IMR-90 (cell line): ENCODE results near the gene DRC3. TPM values are rescaled to one million over a fixed set of nuclear protein-coding genes. Genes with fewer than 3 reads are reported as not detected.

ENCODE experiments used
- ATAC-seq: fragments of 200-7000 bp; cut with Tn5 transposase; 2 replicates; pipeline ENCODE4 v1.9.1; 2020; ENCODE audit warnings: low read depth, mild to moderate bottlenecking, moderate library complexity
- BruUV-seq: library from RNA; stranded (reverse); fragments of 400-500 nt; replicated peaks from 2 replicates; lab custom pipeline; 2021; lab: Mats Ljungman, UMichigan
- CTCF ChIA-PET: fragments of 300-600 bp; formaldehyde crosslinking; extraction: SDS; loops from one replicate; lab custom pipeline; 2021; ENCODE audit warnings: antibody characterized with exemption; lab: Yijun Ruan, JAX
- POLR2A ChIA-PET: fragments of 300-600 bp; sonication (Branson Sonifier 250); formaldehyde crosslinking; loops from one replicate; lab custom pipeline; 2022; ENCODE audit warnings: antibody characterized with exemption; ENCODE audit not compliant: unreplicated experiment; lab: Charles Lee
- DNase-seq: peaks from one replicate; pipeline ENCODE4 v3.0.0; 2013
- H2AFZ ChIP-seq: replicated peaks from 2 replicates; pipeline ENCODE3; 2013; ENCODE audit warnings: low read length, mild to moderate bottlenecking; ENCODE audit not compliant: poor library complexity
- H2AK5ac ChIP-seq: 2 replicates; pipeline ENCODE4 v1.6.1; 2013; ENCODE audit warnings: low read depth, low read length, inconsistent platforms
- H2AK9ac ChIP-seq: replicated peaks from 2 replicates; pipeline ENCODE3; 2013; ENCODE audit warnings: mild to moderate bottlenecking, low read depth, low read length, moderate library complexity; ENCODE audit not compliant: poor library complexity
- H2BK120ac ChIP-seq: 2 replicates; pipeline ENCODE4 v1.6.1; 2013; ENCODE audit warnings: low read depth, low read length, inconsistent platforms
- H2BK15ac ChIP-seq: 3 replicates; pipeline ENCODE4 v1.6.1; 2013; ENCODE audit warnings: low read depth, low read length, inconsistent platforms
- H2BK20ac ChIP-seq: 2 replicates; pipeline ENCODE4 v1.6.1; 2013; ENCODE audit warnings: low read depth, mild to moderate bottlenecking, inconsistent platforms, low read length, moderate library complexity
- H2BK5ac ChIP-seq: 2 replicates; pipeline ENCODE4 v1.6.1; 2013; ENCODE audit warnings: mild to moderate bottlenecking, low read depth, low read length, inconsistent platforms; ENCODE audit not compliant: poor library complexity, severe bottlenecking
- H3K14ac ChIP-seq: replicated peaks from 2 replicates; pipeline ENCODE4 v1.6.1; 2013; ENCODE audit warnings: low read depth, low read length, inconsistent platforms
- H3K18ac ChIP-seq: 2 replicates; pipeline ENCODE4 v1.6.1; 2013; ENCODE audit warnings: low read depth, low read length, control low read depth
- H3K23ac ChIP-seq: 2 replicates; pipeline ENCODE4 v1.6.1; 2013; ENCODE audit warnings: low read depth, low read length, inconsistent platforms
- H3K27ac ChIP-seq: 2 replicates; pipeline ENCODE4 v1.5.1; 2013; ENCODE audit warnings: mild to moderate bottlenecking, control low read depth, low read length; ENCODE audit not compliant: insufficient read depth
- H3K27me3 ChIP-seq: 2 replicates; pipeline ENCODE4 v1.6.1; 2013; ENCODE audit warnings: low read length; ENCODE audit not compliant: control insufficient read depth, insufficient read depth
- H3K36me3 ChIP-seq: 2 replicates; pipeline ENCODE4 v1.6.1; 2013; ENCODE audit warnings: low read length, mixed read lengths; ENCODE audit not compliant: control insufficient read depth, insufficient read depth
- H3K4ac ChIP-seq: 2 replicates; pipeline ENCODE4 v1.6.1; 2013; ENCODE audit warnings: low read depth, low read length, inconsistent platforms
- H3K4me1 ChIP-seq: 2 replicates; pipeline ENCODE4 v1.6.1; 2013; ENCODE audit warnings: low read length, mixed read lengths; ENCODE audit not compliant: control insufficient read depth, insufficient read depth
- H3K4me2 ChIP-seq: 2 replicates; pipeline ENCODE4 v1.6.1; 2013; ENCODE audit warnings: low read depth, mild to moderate bottlenecking, control low read depth, low read length, moderate library complexity
- H3K4me3 ChIP-seq: 2 replicates; pipeline ENCODE4 v1.5.1; 2013; ENCODE audit warnings: low read depth, mild to moderate bottlenecking, control low read depth, low read length, moderate library complexity; ENCODE audit not compliant: insufficient read depth
- H3K56ac ChIP-seq: 2 replicates; pipeline ENCODE4 v1.6.1; 2013; ENCODE audit warnings: low read length, inconsistent platforms; ENCODE audit not compliant: insufficient read depth; ENCODE audit errors: extremely low read depth
- H3K79me1 ChIP-seq, 2 experiments: 2 replicates each; pipeline ENCODE4 v1.6.1; 2013; ENCODE audit warnings: low read length in 2 of 2, inconsistent platforms in 1 of 2, low read depth in 1 of 2
- H3K9ac ChIP-seq: 2 replicates; pipeline ENCODE4 v1.6.1; 2013; ENCODE audit warnings: low read depth, low read length, control low read depth
- H3K9me1 ChIP-seq: 2 replicates; pipeline ENCODE4 v1.6.1; 2013; ENCODE audit warnings: low read length, inconsistent platforms; ENCODE audit not compliant: insufficient read depth
- H3K9me3 ChIP-seq: 2 replicates; pipeline ENCODE4 v1.6.1; 2013; ENCODE audit warnings: low read length; ENCODE audit not compliant: control insufficient read depth, insufficient read depth
- H4K20me1 ChIP-seq: 2 replicates; pipeline ENCODE4 v1.6.1; 2013; ENCODE audit warnings: low read length, inconsistent platforms; ENCODE audit not compliant: insufficient read depth
- H4K5ac ChIP-seq: 2 replicates; pipeline ENCODE4 v1.6.1; 2013; ENCODE audit warnings: mild to moderate bottlenecking, low read depth, low read length, control low read depth
- H4K8ac ChIP-seq, 2 experiments: 2 replicates each; pipeline ENCODE4 v1.6.1; 2013; ENCODE audit warnings: low read depth in 2 of 2, low read length in 2 of 2, control low read depth in 1 of 2, inconsistent platforms in 1 of 2
- H4K91ac ChIP-seq: 2 replicates; pipeline ENCODE4 v1.6.1; 2013; ENCODE audit warnings: low read depth, low read length, inconsistent platforms; ENCODE audit not compliant: insufficient read depth
- CEBPB ChIP-seq: IDR thresholded peaks from 2 replicates; pipeline ENCODE4 v1.6.1; 2012; ENCODE audit warnings: low read depth, low read length, improper control_type of control experiment
- SMC3 ChIP-seq: fragments of 150-350 bp; IDR thresholded peaks from 2 replicates; pipeline ENCODE4 v1.6.1; 2016; ENCODE audit warnings: low read depth, mild to moderate bottlenecking, antibody characterized with exemption, low read length, moderate library complexity
- WGBS, 2 experiments: methylation state at CpG; one replicate each; pipeline versions ENCODE4 v1.1.5 to v1.1.7; 2013; ENCODE audit warnings: missing lambda C conversion rate in 2 of 2; ENCODE audit not compliant: insufficient read length in 1 of 2; ENCODE audit errors: extremely low coverage in 2 of 2; 5-methylcytosine and 5-hydroxymethylcytosine counted together
- dilution Hi-C: fragments of 300-500 bp; cut with HindIII; formaldehyde crosslinking; loops from one replicate; pipeline ENCODE4 v1.14.3; 2018; ENCODE audit warnings: low sequenced_read_pairs; ENCODE audit not compliant: unreplicated experiment
- in situ Hi-C: fragments of 300-500 bp; cut with MboI; formaldehyde crosslinking; loops from 3 replicates; pipeline ENCODE4 v1.14.3; 2019; ENCODE audit warnings: low sequenced_read_pairs, inconsistent platforms, mixed read lengths
- intact Hi-C: fragments of 100-400 bp; cut with micrococcal nuclease; formaldehyde crosslinking; loops from 2 replicates; pipeline ENCODE4 v1.10.0; 2022
- polyA plus RNA-seq, 3 experiments: library from polyadenylated mRNA; depleted of rRNA; stranded (reverse); fragments of >200 nt; gene quantifications; 2 replicates each; pipeline ENCODE4 v1.2.3, GENCODE V29; 2012; ENCODE audit warnings: low replicate concordance in 1 of 3
- total RNA-seq: library from RNA; depleted of rRNA; stranded (reverse); fragments of >200 nt; gene quantifications from 2 replicates; pipeline ENCODE4 v1.2.3, GENCODE V29; 2012

DRC3 gene
- total and polyA plus RNA-seq, 2 of the 4 experiments (the other 2 are of a cell fraction) = 0.55 to 0.72 TPM

DNA sequence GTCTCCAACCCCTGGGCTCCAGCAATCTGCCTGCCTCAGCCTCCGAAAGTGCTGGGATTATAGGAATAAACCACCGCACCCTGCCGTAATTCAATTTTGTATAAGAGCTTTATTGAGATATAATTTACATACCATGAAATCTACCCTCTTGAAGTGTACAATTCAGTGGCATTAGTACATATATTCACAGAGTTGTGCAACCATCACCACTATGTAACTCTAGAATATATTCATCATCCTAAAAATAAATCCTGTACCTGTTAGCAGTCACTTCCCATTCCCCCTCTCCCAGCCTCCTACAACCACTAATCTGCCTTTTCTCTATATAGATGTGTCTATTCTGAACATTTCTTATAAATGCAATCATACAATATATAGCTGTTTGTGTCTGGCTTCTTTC lies 26.6 kb upstream of the DRC3 start:
- H4K20me1 ChIP-seq = peaks cover 4% of the 10 kb centered on the region; the same call in 1 of the 2 replicates
- CTCF ChIA-PET = interaction anchor here (1.0 kb wide), 1 partner anchor 9 kb away, joined by 4 read pairs; no protein-coding TSS in a partner anchor
- H2BK20ac ChIP-seq = no peak overlapping the region
- DNase-seq (no peak), ATAC-seq (no peak)
- H4K91ac ChIP-seq = no peak overlapping the region
- peaks cover 44 to 81% of the 10 kb centered on the region in 2 experiments for H3K79me1 ChIP-seq
- in situ Hi-C loops (no loop called here), dilution Hi-C loops (no loop called here), intact Hi-C loops (no loop called here)
- H3K14ac ChIP-seq = no peak overlapping the region
- no peak overlapping the region for H4K8ac ChIP-seq
- no peak overlapping the region for H2AK9ac ChIP-seq
- H2BK15ac ChIP-seq = peak overlapping the region; percentile 17; the same call in 1 of the 3 replicates
- H3K9me1 ChIP-seq = peaks cover 46% of the 10 kb centered on the region
- no peak overlapping the region for H3K4me3 ChIP-seq
- H3K4me2 ChIP-seq = no peak overlapping the region
- no peak overlapping the region for H3K56ac ChIP-seq
- H4K5ac ChIP-seq = no peak overlapping the region
- no TSS peak for BruUV-seq
- no CpG with 5 or more reads among the region's 3 CpGs for whole genome bisulfite sequencing, 2 experiments
- POLR2A ChIA-PET = no interaction called here
- H3K36me3 ChIP-seq = no peaks in the 10 kb centered on the region
- H3K4me1 ChIP-seq = peaks cover 35% of the 10 kb centered on the region
- H3K27me3 ChIP-seq = no peaks in the 10 kb centered on the region
- no peak overlapping the region for H2AFZ ChIP-seq
- H3K18ac ChIP-seq = no peak overlapping the region
- H2BK5ac ChIP-seq = no peak overlapping the region
- no peak overlapping the region for H3K9ac ChIP-seq
- H3K27ac ChIP-seq = no peak overlapping the region
- H3K4ac ChIP-seq = no peak overlapping the region
- no peak overlapping the region for H2AK5ac ChIP-seq
- no peaks in the 10 kb centered on the region for H3K9me3 ChIP-seq
- H3K23ac ChIP-seq = no peak overlapping the region
- H2BK120ac ChIP-seq = no peak overlapping the region
- TF ChIP-seq SMC3 (no peak), CEBPB (peak; percentile 65)
